ENCODE results near the gene CFH.
"Not testable (repeated sequence)": the region's sequence is repeated elsewhere in the genome, so short reads cannot be mapped to it uniquely, and the experiment has no call there.

Gene CFH

DNA sequence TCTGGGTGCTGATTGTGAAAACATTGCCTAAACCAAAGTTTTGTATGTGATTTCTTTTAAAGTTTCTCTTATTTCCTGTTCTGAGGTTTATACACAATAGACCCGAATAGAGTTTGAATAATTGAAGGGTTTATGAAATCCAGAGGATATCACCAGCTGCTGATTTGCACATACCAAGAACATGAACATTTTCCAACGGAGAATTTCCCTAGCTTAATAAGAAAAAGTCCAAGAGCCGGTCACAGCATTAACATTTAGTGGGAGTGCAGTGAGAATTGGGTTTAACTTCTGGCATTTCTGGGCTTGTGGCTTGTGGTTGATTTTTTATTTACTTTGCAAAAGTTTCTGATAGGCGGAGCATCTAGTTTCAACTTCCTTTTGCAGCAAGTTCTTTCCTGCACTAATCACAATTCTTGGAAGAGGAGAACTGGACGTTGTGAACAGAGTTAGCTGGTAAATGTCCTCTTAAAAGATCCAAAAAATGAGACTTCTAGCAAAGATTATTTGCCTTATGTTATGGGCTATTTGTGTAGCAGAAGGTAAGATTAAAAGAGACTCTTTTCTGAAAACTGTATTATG lies at the start of gene CFH:
Gene CFH (plus strand): TSS at position 407 of the 579 bp plus-strand sequence. CDS start 75 bp downstream, at position 482.
- DNase-seq (ENCODE audit: low read depth in 2 of 2, low spot score in 1 of 2) = no peak

DNA sequence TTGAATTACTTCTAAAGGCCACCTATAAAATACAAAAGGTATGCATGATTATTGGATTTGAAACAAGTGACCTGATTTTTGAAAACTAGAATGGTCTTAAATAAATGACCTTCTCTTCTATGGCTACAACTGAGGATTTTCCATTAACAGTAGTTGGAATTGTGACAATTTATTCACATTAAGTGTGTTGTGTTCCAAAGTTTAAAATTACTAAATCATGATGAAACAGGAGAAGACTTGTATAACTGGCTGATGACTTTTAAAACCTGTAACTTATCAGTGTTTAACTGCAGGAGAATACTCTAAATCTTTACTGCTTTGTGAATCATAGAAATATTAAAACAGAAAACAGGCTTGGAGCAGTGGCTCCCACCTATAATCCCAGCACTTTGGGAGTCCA lies 48.2 kb upstream of the CFH start:
- DNase-seq (ENCODE audit: low read depth in 2 of 2, low spot score in 1 of 2) = no peak

DNA sequence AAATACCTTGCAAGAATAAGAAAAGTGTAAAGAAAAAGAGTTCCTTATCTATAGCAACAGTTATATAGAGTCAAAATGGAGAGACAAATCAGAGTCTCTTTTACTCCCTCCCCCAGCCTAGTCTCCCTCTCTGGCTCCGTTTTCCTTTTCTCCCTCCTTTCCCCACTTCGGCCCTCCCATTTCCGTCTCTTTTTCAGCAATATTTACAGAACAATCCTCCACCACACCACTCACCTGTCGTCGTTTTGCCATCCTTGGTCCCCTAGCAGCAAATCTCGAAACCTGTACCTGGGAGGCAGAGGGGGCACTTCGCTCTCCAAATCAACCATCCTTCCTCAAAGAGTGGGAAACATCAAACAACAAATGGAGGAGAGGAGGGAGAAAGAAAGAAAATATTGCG lies 43.9 kb upstream of the CFH start:
- DNase-seq (ENCODE audit: low read depth in 2 of 2, low spot score in 1 of 2) = no peak

DNA sequence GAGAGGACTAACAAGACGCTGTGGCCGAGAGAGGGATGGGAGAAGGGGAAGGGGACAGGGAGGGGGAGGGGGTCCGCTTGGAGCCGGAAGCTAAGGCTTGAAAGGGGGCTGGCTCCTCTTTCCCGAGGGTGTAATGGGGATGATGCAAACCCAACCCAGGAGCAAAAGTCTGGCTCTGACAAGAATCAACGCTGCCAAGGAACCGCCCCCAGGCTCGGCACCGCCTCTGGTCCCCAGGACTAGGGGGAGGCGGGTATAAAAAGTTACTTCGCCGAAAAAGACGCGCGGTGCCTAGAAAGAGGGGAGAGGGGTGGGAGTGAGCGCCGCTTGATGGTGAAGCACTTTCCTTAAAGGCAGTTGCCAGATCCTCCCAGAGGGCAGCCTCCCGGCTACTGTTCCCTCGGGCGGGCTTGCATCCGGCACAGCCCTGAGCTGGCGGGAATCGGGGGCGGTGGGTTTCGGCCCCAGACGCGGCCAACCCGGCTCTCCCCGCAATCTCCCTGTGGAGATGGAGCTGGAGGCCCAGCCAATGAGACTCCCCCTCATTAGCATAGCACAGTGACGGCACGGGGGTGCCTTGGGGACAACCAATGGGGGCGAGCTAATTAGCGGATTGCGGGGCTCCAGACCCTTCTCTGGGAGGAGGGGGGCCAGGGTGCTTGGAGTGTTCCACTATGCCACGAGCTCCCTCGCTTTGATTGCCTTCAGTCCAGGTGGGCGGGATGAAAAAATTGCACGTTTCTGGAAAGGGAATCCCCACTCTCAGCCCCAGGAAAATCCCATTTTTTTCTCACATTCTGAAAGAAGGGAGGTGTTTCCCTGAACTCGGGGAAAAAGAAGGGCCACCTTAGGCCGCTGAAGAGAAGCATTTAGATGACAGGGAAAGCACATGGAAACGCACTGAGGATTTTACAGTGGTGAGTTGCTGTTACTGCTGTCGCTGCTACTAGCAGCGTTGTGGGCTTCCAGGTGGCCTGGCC lies 43.2 kb upstream of the CFH start, which contains the start of gene KCNT2:
Gene KCNT2 (minus strand): TSS at position 51 of the 980 bp plus-strand sequence. CDS start 131 bp downstream, outside the sequence.
- DNase-seq (ENCODE audit: low read depth in 2 of 2, low spot score in 1 of 2) = no peak

DNA sequence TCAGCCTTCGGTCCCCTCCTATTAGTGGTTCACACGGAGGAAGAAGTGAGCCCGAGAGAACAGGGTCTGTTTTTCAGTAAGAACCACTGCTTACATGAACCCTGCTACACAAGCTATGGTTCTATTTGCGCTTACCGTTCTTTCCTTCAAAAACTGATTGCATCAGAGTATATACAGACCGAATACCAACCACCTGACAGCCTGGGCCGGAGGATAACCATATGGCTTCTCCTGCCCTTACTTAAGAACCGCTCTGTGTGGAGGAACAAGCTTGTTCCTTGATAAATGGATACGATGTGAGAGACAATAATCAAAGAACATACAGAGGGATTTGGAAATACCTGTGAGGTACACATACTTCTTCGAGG lies 42.5 kb upstream of the CFH start:
- DNase-seq (ENCODE audit: low read depth in 2 of 2, low spot score in 1 of 2) = no peak

DNA sequence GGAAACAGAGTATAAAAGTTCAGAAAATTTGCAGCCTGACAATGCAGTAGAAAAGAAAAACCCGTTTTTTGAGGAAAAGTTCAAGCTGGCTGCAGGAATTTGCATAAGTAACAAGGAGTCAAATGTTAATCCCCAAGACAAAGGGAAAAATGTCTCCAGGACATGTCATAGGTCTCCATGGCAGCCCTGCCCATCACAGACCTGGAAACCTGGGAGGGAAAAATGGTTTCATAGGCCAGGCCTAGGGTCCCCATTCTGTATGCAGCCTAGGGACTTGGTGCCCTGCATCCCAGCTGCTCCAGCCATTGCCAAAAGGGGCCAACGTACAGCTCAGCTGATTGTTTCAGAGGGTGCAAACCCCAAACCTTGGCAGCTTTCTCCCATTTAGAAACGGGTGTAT lies 40.0 kb upstream of the CFH start:
- DNase-seq (ENCODE audit: low read depth in 2 of 2, low spot score in 1 of 2) = no peak

DNA sequence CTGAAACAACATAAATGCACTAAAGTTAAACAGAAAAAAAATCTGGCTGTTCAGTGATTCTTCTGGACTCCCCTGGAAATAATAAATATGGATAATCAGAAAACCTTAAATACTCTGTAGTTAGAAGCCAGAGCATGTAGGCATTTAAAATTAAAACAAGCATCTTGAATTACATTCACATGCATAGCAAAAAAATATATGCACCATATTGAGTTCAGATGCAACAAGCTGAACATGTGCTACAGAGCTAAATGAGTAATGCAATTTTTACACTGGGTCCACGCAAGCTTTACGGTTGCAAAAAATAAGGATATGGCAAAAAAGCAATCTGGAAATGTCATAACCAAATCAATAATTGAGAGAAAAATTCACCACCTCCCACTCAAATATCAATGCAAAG lies 32.1 kb upstream of the CFH start:
- DNase-seq (ENCODE audit: low read depth in 2 of 2, low spot score in 1 of 2) = no peak

DNA sequence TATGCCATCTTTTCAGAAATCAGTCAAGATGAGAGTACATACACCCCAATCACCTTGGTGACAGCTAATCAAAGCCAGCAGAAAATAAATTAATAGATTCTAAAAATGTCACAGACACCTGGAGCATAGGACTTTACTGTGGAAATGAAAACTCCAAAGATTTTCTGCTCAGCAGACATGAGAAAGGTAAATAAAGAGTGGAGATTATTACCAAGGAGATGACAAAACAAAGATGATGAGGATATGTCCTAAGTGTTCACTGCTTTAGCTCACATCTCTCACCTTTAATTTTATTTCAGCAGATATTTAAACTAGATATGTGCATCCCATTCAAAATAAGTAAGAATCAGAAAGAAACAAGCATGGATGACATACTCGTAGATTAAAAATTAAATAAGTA lies 28.8 kb upstream of the CFH start:
- DNase-seq (ENCODE audit: low read depth in 2 of 2, low spot score in 1 of 2) = no peak

DNA sequence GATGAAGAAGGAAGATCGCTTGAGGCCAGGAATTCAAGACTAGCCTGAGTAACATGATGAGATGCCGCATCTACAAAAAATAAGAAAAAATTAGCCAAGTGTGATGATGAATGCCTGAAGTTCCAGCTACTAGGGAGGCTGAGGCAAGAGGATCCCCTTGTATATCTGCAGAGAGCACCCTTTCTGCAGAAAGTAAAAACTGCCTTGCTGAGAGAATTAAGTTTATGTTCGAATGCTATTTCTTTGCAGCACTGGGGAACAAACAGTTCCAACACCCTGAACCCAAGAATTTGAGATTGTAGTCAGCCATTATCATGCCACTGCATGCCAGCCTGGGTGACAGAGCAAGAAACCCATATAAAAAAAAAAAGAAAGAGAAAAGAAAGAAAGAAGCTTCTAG lies 23.0 kb upstream of the CFH start:
- DNase-seq (ENCODE audit: low read depth in 2 of 2, low spot score in 1 of 2) = no peak

DNA sequence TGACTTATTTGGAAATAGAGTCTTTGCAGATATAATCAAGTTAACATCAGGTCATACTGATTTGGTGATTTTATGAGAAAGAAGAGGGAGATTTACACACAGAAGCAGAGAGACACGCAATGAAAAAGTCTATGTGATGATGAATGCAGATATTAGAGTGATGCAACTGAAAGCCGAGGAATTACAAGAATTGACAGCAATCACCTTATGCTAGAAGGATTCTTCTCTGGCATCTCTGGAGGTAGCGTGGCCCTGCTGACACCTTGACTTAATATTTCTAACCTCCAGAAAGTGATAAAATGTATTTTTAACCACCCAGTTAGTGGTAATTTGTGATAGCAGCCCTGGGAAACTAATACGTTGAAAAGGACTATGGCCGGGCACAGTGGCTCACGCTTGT lies 14.2 kb upstream of the CFH start:
- DNase-seq (ENCODE audit: low read depth in 2 of 2, low spot score in 1 of 2) = no peak

DNA sequence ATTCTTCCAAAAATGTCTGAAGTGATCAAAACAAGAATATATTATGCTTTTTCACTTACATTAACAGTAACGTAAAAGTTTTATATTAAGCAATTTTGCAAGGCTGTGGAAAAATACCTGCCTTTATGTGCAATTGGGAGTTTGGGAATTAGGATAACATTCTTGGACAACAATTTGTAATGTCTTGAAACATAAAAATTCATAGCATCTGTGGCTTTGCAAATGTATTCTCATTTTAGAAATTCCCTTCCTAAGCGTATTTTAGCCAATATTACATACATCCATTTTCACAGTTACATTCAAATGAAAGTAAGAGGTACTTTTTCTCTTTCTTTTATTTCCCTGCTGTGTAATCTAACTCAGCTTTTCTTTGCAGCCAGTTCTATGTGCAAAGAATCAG lies 13.4 kb upstream of the CFH start:
- no peak for DNase-seq (ENCODE audit: low read depth in 2 of 2, low spot score in 1 of 2)

DNA sequence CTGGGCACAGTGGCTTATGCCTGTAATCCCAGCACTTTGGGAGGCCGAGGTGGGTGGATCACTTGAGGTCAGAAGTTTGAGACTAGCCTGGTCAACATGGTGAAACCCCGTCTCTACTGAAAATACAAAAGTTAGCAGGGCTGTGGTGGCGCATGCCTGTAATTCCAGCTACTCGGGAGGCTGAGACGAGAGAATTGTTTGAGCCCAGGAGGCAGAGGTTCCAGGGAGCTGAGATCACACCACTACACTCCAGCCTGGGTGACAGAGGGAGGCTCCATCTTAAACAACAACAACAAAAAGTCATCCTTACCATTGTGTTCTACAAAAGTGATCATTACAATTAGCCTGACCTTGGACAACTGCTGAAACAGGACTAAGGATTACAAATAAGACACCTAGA lies 12.6 kb upstream of the CFH start:
- DNase-seq (ENCODE audit: low read depth in 2 of 2, low spot score in 1 of 2) = not testable (repeated sequence)

DNA sequence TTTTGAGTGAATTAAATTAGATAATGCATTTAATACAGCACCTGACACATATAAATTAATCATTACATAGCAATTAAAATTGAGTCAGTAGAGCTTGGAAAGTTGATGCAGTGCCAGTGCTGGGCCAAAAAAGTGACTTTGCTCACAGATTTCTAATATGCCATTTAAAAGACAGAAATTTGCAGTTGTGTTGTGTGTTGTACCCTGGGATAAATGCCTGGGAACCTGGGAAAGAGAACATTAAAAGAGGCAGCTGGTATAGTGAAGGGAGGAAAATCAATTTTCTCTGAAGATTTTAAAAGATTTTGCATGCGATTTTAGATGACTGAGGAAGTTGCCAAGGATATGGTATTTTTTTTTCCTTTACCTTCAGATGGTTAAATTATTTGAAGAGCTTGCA lies 10.9 kb upstream of the CFH start:
- no peak for DNase-seq (ENCODE audit: low read depth in 2 of 2, low spot score in 1 of 2)

DNA sequence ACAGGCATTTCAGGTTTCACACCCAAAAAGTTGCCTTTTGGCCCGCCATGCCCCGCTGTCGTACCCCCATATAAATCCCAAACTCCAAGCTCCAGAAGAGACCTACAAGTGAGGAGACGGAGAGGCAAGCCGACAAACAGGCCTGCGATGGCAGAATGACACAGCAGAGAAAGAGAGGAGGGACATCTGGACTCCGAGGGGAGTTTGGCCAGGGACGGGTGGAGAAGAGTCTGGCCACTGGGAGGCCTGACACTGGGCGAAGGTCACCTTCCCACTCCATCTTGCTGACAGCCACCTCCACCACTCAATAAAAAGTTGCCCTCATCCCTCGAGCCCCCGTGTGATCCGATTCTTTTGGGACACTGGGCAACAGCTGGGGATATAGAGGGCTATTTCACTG lies 1.9 kb upstream of the CFH start:
- DNase-seq (ENCODE audit: low read depth in 2 of 2, low spot score in 1 of 2) = no peak

DNA sequence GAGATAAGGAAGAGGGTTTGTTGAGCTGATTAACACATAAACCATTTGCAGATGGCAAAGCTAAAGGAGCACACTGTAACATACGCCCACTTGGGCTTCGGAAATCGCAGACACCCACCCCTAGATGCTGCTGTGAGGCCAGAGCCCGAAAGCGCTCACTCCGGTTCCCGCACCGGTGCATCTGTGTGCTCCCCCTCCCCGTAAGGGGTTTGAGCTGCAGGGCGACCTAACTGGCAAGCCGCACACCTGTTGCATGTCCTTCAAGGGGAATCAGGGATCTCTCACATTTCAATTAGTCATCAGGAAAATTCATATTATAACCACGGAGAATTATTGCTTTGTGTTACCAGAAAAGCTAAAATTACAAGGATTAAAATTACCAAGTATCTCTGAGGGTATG lies 1.4 kb upstream of the CFH start:
- no peak for DNase-seq (ENCODE audit: low read depth in 2 of 2, low spot score in 1 of 2)

DNA sequence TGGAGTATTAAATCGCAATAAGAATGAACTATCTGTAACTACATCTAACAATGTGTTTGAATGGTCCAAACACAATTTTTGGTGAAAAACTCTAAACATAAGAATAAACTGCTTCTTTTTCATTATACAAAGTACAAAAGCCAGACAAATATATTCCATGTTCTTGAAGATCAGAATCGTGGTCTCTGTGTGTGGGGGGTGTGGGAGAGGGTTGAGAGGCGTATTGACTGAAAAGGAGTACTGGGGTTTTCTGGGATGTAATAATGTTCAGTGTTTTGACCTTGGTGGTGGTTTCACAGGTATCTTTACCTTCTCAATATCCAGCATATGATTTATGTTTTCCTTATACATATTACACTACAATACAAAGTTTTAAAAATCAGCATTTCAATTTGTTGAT lies 764 bp upstream of the CFH start:
- no peak for DNase-seq (ENCODE audit: low read depth in 2 of 2, low spot score in 1 of 2)

DNA sequence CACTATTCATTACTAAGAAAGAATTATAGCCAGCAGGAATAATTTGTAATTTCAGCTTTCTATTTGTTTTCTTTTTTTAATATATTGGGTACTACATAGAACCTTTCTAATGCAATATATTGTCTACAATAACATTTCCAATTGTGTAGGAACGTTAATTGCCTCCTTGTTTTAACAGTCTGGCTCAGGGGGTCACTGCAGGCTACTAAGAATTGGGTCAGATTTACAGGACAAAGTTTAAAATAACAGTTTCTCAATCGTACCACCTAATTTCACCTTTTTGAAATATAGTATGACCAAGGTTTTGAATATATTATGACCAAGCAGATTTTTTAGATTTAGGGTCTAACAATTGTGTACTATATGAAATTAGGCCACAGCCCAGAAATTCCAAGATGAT lies 2.4 kb downstream of the CFH start:
- no peak for DNase-seq (ENCODE audit: low read depth in 2 of 2, low spot score in 1 of 2)

DNA sequence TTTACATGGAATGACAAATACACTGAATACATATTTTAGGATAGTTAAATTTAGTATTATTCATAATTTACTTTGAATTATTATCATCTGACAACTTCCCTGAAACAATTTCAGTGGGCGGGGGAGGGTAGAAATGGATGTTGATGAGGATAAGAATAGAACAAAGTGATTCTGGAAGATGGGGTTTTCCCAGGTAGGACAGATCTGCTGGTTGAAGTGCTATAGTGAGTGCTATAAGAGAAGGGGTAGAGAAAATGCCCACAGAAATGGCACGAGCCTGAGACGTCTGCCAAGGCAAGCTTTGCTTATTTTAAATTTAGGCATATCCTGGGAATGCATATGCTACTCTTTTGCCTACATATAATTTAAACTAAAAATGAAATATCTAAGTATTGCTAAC lies 3.2 kb downstream of the CFH start:
- no peak for DNase-seq (ENCODE audit: low read depth in 2 of 2, low spot score in 1 of 2)

DNA sequence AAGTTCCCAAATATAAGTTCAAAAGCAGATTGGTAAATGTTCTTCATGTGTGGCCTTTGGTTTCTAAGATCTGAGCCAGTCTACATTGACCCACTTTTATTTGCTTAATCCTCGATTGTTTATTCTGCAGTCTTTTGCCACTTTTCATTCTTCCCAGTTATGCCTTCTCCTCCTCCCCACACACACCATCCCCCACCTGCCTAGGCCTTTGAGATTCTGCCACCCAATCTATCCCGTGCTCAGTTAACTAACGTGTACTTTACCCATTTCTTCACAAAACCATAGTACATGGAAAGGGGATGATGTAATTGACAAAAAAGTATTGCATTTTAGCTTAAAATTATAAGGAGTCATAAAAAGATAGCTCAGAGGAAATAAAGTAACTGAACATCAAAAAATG lies 3.7 kb downstream of the CFH start:
- no peak for DNase-seq (ENCODE audit: low read depth in 2 of 2, low spot score in 1 of 2)

DNA sequence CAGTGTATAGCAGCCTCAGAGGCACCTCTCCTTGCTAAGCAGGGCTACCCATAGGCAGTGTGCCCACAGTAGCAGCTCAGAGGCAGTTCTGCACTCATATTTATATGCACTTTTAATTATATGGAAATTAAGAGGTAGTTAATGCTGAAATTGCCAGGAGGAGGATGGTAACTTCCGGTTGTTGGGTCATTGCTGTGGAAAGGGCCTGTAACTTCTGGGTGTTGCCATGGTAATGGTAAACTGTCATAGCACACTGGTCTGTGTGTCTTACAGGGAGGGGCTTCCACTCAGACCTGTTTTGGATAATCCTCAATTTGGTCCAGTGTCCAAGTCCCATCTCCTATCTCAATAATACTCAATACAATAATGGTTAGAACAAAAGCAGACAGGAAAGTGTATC lies 7.6 kb downstream of the CFH start:
- no peak for DNase-seq (ENCODE audit: low read depth in 2 of 2, low spot score in 1 of 2)

DNA sequence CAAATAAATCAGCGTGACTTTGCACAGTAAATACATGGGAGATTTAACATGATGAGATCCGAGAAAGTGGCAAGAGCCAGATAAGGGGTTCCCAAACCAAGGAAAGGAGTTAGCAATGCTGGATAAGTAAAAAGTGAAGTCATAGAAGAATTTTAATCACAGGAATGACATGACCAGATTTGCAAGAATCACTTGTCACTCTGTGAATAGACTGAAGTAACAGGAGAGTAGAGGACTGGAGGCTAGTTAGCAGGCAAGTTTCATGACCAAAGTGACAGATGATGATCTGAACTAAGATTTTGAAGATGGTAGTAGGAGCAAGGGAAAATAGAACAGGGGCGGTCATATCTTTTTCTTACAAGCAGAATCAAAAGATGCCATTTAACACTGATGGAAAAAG lies 8.4 kb downstream of the CFH start:
- DNase-seq (ENCODE audit: low read depth in 2 of 2, low spot score in 1 of 2) = no peak

DNA sequence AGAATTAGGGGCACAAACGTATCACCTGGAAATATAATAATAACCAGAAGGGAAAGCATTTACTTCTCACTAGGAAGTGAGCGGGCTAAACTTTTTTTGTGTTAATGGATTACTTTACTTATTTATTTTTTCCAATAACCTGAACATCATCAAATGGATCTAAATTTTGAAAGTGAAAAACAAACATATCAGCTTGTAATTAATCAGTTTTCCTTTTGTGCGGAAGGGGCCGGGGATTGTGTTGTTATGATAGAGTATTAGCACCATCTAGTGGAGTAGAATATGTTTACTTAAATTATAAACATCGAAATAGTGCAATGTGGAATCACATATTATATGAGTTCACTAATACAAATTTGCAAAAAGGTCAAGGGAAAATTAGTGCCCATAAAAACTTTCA lies 9.0 kb downstream of the CFH start:
- DNase-seq (ENCODE audit: low read depth in 2 of 2, low spot score in 1 of 2) = no peak

DNA sequence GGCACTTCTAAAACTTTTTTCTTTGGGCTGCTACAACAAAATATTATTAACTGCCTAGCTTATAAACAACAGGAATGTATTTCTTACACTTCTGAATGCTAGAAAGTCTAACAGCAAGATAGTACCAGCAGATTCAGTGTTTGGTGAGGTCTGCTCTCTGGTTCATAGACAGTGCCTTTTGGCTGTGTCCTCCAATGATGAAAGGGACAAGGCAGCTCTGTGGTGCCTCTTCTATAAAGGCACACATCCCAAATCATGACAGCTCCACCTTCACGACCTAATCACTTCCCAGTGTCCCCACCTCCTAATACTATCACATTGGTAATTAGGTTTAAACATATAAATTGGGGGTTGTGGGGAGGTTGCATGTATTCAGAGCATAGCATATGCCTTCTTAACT lies 9.5 kb downstream of the CFH start:
- DNase-seq (ENCODE audit: low read depth in 2 of 2, low spot score in 1 of 2) = no peak

Data from stimulated activated CD8-positive, alpha-beta memory T cell treated with anti-CD3 and anti-CD28 coated beads, Interleukin-4, amount 100 ng/mL, for 4 hours (primary cell).